ENCODE results near the gene DYTN.
"Not testable (repeated sequence)": the region's sequence is repeated elsewhere in the genome, so short reads cannot be mapped to it uniquely, and the experiment has no call there.

The DYTN gene, protein sequence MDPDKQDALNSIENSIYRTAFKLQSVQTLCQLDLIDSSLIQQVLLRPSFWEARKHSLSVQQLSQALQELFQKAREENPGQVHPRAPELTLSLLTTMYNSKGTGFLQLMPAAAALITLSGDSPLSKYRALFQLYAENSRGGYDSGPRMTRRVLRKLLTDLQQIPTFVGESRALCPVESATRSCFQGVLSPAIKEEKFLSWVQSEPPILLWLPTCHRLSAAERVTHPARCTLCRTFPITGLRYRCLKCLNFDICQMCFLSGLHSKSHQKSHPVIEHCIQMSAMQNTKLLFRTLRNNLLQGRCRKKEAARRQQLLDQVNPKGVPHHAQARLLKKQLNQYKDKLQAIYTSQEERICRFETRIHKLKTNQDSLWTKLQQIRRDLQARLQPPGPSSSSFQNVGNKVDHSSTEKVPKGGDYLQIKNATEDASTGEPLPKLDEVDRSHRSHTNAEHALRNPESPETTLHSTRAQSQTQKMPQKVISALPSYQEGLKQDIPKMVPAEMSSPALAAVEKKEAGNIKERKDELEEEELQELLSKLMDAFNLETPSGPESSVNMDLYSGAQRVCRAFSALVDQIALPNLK

DNA sequence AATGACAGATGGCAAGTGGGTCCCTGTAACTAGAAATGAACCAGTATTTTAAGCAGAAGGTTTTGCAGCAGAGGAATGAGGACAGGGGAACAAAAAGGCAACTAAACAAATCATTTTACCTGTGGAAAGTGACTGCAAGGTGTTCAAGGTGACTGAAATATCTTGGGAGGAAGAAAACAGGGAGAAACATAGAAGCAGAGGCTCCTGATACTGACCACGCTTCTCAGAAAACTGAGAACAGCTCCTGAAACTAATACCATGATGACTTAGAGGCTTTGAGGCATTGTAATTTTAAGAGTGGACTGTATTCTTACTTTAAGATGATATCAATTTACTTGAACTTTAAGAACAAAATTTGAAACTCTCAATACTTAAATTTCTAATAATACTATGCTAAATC is at the start of gene DYTN:
Gene DYTN, minus strand, starts transcription at position 101 of the 400 bp plus-strand sequence. CDS start 117 bp downstream, outside the sequence.
- no peak for DNase-seq (ENCODE audit: low spot score)

DNA sequence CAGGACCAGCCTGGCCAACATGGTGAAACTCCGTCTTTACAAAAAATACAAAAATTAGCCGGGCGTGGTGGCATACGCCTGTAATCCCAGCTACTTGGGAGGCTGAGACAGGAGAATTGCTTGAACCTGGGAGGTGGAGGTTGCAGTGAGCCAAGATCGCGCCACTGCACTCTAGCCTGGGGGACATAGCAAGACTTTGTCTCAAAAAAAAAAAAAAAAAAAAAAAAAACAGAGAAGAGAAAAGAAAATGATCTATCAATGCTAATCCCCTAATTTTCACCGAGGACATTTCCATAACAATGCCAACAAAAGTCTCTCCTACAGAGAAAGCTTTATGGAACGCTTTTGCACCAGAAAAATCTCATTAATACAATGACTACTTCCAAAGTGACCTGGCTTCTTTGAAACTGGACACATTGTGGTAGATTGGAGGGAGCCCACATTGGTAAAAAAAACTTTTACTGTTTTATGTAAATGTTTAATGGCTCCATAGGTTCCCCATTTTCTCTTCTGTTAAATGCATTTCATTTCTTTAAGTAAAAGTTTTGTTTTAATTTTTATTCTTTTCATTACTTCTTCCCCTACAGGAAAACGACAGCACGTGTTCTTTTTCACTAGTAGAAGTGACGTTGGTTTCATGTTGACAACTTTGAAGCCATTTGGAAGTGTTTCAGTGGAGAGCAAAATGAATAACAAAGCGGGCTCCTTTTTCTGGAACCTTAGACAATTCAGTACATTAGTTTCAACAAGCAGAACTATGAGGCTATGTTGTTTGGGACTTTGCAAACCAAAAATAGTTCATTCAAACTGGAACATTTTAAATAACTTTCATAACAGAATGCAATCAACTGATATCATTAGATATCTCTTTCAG is 48.1 kb upstream of the DYTN start:
- DNase-seq (ENCODE audit: low spot score) = no peak

DNA sequence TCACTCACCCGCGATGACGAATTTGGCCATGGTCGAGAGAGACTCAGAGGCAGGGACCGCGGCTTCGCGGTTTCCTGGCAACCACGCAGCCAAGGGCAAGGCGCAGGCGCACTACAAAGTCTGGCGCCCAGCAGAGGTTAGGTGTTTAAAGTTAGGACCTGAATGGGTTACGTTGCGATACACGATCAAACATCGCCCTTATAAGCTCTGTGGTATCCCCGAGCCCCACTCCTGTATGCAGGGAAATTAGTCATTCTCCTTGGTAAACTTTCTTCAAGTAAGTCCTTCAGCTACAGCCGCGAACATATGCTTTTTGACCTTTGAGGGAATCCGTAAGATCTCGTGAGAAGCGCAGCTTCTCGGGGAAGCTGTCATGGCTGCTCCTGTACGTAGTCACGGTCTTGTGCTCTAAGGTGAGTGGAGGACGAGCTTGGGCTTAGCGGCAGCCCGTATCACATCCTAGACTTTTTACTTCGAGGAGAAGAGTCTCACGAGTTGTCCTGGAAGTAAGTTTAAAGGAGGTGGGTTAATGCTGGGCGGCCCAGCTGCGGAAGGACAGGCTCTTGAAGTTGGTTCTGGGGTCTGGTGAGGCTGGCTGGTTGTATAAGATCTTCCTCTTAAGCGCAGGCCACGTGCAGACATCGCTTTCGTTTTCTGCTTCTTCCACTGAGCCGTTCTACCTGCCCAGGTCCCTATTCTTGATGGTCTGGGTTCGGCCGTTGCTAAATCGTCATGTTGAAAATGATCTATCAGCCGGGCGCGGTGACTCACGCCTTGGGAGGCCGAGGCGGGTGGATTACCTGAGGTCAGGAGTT is 47.3 kb upstream of the DYTN start, which contains the start of the genes FASTKD2 and MDH1B:
Gene FASTKD2, plus strand, starts transcription at position 365 of the 815 bp plus-strand sequence. CDS start 1,088 bp downstream, outside the sequence.
Gene MDH1B, minus strand, starts transcription at position 87 of the 815 bp plus-strand sequence. Its CDS starts 57 bp downstream, at position 30.
- peak; percentile 90 for DNase-seq (ENCODE audit: low spot score)

DNA sequence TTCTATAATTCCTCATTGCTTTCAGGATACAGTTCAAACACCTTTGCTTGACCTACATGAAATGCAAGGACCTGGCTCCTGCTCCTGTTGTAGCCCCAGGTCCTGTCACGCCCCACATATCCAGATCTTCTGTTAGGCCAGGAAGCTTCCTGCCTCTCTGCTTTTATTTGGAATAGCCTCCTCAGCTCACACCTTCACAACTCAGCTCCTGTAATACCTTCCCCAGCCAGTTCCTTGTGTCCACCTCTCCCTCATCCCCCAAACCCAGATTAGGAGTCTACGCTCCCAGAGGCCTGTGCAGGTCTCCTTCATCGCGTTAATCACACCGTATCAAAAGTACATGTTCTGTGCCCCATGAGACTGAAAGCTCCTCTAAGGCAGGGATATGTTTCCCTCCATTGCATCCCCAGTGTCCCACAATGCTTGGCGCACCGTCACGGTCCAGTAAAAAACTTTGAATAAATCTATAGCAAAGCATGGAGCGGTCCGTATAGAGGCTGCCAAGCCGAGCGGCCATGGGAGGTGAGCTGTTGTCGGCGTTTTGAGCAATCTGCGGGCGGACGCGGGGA is 46.6 kb upstream of the DYTN start:
- DNase-seq (ENCODE audit: low spot score) = no peak

DNA sequence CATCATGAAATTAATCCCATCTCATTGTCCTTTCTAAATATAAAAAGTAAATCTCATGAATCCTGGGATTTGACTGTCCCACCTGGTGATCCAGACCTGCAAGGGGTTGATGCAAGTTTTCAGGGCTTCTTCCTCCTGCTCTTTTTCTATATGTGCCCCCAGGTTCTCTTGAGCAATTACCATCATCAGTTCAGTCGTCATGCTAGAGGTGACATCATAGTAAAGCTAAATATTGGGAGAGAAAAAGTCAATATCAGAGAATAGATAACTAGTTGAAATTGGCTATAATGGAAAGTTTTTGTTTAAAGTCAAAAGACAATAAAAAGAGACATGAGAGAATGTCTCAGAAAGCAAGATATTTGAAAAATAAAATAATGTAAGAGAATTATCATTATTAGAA is 38.6 kb upstream of the DYTN start:
- no peak for DNase-seq (ENCODE audit: low spot score)

DNA sequence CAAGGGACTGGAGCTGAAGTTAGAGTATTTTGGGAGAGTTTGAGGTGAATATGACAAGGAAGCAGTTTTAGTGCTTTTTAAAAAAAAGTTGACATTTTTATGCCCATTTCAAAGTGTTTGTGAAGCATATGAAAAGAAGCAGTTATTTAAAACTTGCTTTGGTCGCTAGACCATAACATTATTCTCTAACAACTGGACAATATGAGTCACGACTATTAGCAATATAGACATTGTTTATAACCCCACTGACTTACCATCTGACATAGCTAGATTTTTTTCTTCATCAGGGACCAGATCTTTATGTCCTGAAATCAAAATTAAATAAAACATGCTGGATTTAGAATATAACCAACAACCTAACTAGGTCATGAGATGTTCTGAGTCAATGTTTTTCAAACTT is 22.6 kb upstream of the DYTN start:
- DNase-seq (ENCODE audit: low spot score) = no peak

DNA sequence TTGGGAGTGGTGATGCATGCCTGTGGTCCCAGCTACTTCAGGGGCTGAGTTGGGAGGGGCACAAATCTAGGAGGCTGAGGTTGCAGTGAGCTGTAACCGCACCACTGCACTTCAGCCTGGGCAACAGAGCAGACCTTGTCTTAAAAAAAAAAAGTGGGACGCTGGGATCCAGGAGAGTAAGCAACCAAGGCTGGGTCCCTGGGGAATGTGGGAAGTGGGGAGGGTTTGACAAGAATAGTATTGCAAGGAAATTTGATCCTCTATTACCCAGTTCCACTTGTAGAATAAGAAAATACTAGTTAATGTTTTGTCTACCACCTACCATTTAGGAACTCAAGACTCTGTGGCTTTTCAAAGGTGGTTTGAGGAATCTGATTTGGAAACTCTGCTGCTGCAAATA is 21.1 kb upstream of the DYTN start:
- no peak for DNase-seq (ENCODE audit: low spot score)

DNA sequence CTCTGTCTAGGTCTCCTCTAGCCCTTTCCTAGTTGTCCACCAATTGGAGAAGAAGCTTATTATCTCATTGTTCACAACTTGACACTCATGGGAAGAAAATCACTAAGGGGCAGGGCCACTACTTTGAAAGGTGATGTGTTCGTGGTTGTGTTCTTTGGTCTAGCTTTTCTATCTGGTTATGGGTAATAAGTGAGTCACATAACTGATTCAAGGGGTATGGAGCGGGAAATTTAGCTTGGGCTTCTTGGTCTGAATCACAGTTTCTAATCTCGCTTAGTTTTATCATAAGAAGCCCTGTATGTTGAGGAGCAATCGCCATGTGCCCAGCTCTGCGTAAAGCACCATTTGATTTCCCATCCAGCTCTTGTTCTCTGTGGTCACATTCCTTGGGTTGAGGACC is 18.7 kb upstream of the DYTN start:
- no peak for DNase-seq (ENCODE audit: low spot score)

DNA sequence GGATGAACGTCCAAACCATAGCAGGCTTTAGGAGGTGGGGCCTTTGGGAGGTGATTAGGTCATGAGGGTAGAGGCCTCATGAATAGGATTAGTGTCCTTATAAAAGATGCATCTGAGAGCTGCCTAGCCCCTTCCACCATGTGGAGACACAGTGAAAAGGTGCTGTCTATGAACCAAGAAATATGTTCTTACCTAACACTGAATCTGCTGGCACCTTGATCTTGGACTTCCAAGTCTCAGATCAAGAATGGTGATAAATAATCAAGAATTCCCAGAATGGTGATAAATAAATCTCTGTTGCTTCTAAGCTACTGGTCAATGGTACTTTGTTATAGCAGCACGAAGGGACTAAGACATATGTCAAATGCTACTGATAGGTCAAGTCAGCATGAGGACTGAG is 15.1 kb upstream of the DYTN start:
- no peak for DNase-seq (ENCODE audit: low spot score)

DNA sequence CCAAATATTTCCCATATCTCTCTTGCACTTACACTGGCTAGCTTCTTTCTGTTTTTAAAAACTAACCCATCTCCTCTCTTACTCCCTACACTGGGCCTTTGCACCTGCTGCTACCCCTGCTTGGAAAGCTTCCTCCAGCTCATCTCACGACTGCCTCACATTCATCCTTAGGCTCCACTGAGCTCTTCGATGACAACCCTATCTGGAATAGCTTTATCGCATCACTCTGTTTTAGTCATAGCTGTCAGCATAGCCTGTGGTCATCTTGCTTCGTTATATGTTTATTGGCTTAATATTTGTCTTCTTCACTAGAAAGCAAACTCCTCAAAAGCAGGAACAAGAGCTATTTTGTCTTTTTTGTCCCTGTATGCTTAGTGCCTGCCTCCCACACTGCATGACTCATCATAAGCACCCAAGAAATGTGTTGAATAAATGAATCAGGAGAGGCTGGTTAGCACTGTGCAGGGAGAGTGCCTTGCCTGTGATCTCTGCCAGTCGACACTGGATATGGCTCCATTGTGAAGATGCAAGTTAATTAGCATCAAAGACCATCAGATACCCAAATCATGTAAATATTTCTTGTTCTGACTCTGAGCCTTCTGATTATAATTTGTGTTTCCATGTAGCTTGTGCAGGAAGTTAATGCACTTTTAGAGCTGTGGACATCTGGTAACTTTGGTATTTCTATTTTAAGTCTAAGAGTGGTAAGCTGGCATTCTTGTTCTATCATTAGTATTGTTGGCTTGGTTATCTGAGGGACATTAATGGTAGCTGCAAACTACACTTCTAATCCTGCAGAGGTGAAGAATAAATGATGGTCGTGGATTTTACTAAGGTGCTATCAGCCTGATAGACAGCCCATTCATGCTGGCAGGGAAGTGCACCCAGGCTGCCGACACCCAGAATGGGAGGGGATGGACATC is 10.3 kb upstream of the DYTN start:
- no peak for DNase-seq (ENCODE audit: low spot score)

DNA sequence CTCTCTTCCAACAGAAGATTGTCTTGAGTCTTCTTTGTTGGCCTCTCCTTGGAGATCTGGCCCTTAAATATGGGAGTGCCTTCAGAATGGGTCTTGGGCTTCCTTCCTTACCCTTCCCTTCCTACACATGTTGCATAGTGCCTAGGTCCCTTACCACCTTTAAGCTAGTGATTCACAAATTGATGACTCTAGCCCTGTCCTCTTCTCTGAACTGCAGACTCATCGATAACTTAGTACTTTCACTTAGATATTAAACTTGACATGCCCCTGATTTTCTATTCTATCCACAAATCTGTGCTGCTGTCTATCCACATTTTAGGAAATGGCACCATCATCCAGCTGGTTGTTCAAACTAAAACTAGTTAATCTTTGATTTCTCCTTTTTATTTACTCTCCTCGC is 9.1 kb upstream of the DYTN start:
- DNase-seq (ENCODE audit: low spot score) = no peak

DNA sequence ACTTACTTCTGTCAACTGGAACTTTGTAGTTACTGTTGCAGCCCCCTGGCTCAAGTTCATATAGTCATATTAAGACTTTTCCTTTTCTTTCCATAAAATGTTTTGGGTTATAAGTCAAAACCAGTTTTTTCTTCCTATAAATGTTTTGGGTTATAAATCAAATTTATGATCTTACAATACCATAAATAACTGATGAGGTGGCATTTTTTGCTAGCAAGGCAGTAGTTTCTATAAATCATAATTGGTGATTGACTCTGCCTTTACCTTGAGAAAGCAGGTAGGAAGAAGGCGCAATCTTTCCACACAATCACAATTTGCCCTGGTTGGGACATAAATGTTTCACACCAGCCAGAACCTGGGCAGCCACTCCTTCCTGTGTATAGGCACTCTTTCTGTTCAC is 5.1 kb upstream of the DYTN start:
- no peak for DNase-seq (ENCODE audit: low spot score)

DNA sequence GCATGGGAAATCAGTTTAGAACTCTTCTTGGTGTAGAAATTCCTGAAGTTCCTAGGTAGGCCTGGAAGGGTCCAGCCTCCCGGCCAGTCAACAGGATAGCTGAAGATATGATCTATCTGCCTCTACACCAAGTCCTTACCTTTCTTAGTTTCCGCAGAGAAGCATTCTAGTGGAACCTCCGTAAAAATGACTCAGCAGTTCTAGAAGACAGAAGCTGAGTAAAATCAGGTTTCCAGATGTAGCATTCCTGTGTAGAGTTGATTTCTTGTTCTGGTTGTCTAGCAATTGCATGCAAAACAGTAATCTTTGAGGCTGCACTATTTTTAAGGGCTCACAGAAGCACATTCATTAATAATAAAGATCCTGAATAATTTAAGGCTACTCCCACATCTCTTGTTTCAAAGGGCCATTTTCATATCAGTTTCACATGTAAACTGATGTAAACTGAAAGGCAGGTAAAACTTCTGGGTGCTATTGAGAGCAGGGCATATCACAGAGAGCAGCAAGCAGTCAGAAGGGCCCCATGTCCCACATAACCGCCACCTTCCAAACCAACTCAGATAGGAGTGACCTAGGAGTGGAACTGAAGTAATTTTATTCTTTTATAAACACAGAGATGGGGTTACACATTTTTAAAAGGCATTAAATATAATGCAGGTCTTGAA is 3.2 kb upstream of the DYTN start:
- DNase-seq (ENCODE audit: low spot score) = no peak

DNA sequence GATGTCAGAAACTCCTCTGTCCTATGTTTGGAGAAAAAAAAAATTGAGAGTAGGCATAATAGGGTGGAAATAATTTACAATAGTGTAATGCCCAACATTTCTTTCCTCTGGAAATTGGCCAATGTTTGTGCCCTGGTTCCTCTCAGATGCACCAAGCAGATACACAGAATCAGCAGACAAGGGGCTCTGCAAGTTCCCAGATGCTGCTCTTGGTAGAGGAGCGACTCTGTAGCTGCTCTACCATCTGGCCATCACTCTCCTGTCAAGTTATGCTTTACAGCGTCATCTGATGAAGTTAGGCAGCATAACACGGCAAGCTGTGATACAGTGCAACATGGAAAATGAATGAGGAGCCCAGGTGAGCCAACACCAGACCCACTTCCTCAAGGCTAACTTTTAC is 1.6 kb downstream of the DYTN start:
- no peak for DNase-seq (ENCODE audit: low spot score)

DNA sequence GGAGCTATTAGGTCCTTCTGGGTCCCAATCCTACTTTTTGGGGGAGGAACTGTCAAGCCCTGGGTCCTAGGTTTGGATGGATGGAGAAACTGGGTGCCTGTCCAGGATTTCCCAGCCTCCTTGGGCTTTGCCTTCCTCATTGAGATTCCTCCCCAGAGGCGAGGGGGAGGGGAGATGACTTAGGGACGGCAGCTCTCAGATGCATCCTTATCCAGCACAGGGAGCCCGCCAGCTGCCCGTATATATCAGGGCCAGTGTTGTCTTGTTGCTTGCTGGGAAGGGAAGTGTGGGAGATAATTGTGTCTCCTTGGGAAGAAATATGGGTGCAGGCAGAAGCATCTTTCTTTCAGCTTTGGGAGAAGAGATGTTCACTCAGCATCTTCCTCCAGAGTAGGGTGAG is 3.0 kb downstream of the DYTN start:
- DNase-seq (ENCODE audit: low spot score) = not testable (repeated sequence)

DNA sequence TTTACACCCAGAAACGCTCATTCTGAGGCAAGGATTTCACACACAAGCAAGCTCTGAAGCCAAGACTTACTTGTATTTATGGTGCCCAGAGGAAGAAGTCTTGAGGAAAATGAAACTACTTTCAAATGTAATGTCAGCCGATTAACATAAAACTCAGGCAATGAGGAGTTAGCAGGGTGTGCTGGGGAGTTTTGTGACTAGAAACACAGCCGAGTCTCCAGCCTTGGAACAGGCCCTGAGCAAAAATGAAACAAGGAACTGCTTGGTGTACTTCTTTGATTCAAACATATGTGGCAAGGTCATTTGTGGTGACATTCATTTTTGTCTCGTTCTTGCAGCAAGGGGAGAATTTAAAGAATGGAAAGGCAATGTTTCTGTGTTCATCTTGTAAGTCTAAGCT is 4.5 kb downstream of the DYTN start:
- DNase-seq (ENCODE audit: low spot score) = no peak

DNA sequence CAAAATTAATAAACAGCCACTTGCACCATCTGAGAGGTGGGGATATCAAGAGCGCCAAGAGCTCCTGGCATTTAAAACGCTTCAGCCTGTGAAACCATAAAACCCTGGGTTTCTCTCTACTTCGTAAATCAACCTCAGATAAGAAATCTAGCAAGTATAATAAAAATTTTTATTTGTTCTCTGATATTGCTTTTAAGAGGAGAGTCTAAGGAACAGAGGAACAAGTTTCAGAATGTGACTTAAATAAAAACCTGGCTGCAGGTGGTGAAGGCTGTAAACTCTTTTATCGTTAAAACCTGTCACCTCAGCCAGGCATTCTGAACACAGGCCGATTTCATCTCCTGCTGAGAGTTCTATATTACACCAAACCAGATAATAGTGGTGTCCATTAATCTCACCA is 9.9 kb downstream of the DYTN start:
- no peak for DNase-seq (ENCODE audit: low spot score)

DNA sequence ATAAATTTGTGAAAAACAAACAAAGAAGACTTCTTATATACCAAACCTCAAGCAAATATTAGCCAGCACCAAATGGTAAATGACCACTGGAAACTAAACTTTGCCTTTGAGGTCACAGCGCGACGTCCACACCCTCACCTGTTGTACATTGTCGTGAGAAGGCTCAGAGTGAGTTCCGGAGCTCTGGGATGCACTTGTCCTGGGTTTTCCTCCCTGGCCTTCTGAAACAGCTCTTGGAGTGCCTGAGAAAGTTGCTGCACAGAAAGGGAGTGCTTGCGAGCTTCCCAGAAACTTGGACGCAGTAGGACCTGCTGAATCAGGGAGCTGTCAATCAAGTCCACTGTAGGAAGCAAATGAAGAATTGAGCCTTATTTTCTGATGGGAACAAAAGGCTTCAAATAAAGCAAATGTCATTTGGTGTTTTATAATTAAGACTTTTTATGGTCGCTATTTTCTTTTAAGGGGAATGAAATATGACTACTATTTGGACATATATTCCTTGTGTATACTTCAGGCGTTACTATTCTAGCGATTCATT is 11.0 kb downstream of the DYTN start:
- DNase-seq (ENCODE audit: low spot score) = no peak

DNA sequence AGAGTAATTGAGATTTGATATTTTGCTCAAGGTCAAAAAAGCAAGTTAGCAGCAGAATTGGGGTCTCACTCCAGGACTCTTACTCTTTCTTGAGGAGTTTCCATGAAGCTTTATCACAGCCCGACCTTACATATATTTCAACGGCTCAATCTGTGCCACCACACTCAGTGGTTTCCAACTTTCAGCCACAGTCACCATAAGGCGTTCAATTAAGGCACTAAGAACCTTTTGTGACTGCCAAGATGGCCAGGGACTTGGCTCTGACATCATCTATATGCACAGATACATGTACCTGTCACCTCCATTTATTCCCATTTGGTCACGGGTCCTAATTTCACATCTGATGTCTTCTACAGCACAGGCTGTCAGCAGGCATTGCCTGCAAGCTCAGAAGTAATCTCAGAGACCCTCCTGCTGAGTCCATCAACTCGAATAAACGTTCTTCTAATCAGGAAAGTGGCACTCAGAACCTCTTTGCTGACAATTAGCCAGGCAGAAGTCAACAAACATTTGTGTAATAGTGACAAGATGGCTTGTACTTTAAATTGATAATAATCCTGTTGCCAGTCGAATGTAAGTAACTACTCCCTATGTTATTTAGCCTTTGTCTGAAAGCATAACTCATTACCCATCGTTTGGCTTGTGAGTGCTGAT is 16.1 kb downstream of the DYTN start:
- no peak for DNase-seq (ENCODE audit: low spot score)

Data from LoVo (cell line).